Measurements from ENCODE around the gene PIK3R4.

Gene PIK3R4

DNA sequence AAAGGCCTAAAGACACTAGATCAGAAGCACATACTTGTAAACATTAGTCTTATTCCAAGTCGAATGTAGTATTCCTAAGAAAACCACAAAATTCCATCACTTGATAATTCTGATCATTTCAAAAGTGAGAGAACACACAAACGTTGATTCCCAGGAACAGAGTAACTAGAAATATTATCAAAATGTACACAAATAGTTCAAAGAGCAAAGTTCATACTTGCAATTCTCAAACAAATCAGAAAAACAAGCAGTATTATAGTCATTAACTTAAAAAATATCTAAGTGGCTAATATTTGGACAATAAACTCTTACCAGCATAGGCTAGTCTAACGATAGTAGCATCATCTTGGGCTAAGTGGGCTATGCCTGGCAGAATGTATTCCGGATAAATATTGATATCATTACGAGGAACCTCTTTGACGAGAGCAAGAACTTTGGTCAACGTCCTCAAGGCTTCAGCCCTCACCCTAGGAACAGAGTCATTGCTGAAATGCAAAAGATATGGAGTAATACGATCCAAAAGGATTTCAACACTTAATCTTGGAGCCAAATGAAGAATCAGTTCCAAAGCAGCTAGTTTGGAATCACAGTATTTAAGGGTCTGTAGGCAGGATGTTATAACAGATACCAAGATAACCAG is 13.3 kb downstream of the PIK3R4 start:
- no peak for ATAC-seq (replicated peaks; ENCODE audit: extremely low read depth, poor library complexity, severe bottlenecking)
- H3K36me3 Mint-ChIP-seq (ENCODE audit: insufficient read depth), result peaks cover 33% of the 10 kb centered on the region
- peaks cover 17% of the 10 kb centered on the region for H3K4me1 Mint-ChIP-seq
- H3K4me3 Mint-ChIP-seq, result no peak overlapping the region
- no peaks in the 10 kb centered on the region for H3K9me3 Mint-ChIP-seq
- no peak overlapping the region for H3K27ac Mint-ChIP-seq (ENCODE audit: low read depth)
- H3K27me3 Mint-ChIP-seq, result no peaks in the 10 kb centered on the region
- DNase-seq (ENCODE audit: low spot score in 2 of 2), result no peak

DNA sequence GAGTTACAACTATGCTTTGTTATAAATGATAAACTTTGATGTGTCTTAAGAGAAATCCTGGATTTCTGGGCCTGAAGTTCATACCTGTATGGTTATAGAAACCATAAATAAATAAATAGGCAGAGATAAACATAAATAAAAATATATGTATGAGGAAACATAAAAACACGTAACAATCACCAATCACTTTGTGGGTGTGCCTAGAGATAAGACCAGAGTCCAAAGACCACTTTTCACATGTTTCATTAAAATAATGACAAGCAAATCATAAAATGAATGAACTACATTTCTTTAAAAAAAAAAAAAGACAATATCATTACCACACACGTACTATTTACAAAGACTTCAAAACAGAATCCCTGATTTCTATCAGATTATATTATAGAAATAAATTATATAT is 14.1 kb downstream of the PIK3R4 start:
- H3K9me3 Mint-ChIP-seq, result no peaks in the 10 kb centered on the region
- DNase-seq (ENCODE audit: low spot score in 2 of 2) (no peak), ATAC-seq (replicated peaks; ENCODE audit: extremely low read depth, poor library complexity, severe bottlenecking) (no peak)
- peaks cover 9% of the 10 kb centered on the region for H3K4me1 Mint-ChIP-seq
- peaks cover 35% of the 10 kb centered on the region for H3K36me3 Mint-ChIP-seq (ENCODE audit: insufficient read depth)
- H3K27me3 Mint-ChIP-seq, result no peaks in the 10 kb centered on the region
- no peak overlapping the region for H3K4me3 Mint-ChIP-seq
- H3K27ac Mint-ChIP-seq (ENCODE audit: low read depth), result no peak overlapping the region

DNA sequence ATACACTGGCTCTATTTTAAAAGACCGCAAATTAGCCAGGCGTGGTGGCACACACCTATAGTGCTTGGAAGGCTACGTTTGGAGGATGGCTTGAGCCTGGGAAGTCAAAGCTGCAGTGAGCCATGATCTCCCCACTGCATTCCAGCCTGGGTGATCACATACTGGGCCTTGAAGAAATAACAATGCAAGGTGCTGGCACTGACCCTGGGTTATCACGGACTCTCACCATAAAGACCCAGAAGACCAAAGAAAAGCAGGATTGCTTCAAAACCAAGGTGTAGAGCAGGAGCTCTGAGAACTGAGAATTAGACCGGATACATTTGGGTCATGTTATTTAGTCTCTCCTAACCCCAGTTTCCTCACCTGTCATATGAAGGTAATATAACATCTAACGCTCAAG is 14.8 kb downstream of the PIK3R4 start:
- no peaks in the 10 kb centered on the region for H3K9me3 Mint-ChIP-seq
- H3K27me3 Mint-ChIP-seq, result no peaks in the 10 kb centered on the region
- peaks cover 39% of the 10 kb centered on the region for H3K36me3 Mint-ChIP-seq (ENCODE audit: insufficient read depth)
- DNase-seq (ENCODE audit: low spot score in 2 of 2) (no peak), ATAC-seq (replicated peaks; ENCODE audit: extremely low read depth, poor library complexity, severe bottlenecking) (no peak)
- H3K27ac Mint-ChIP-seq (ENCODE audit: low read depth), result no peak overlapping the region
- peaks cover 3% of the 10 kb centered on the region for H3K4me1 Mint-ChIP-seq
- no peak overlapping the region for H3K4me3 Mint-ChIP-seq

DNA sequence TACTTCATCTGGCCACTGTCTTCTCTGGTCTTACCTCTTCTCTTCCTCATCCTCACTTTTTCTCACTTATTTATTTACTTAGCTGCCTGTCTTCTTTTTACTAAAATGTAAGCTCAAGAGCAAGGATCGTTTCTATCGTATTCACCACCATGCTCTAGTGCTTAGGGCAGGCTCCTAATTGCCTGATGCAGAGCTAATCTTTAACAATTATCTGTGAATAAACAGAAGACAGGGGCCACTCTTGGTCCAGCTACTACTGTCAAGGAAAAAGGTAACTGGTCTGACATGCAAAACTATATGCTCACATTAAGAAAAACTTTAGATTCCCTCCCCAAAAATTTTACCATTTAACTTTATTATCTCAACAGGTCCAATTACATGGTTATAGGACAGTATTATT is 17.5 kb downstream of the PIK3R4 start:
- DNase-seq (ENCODE audit: low spot score in 2 of 2), result no peak

DNA sequence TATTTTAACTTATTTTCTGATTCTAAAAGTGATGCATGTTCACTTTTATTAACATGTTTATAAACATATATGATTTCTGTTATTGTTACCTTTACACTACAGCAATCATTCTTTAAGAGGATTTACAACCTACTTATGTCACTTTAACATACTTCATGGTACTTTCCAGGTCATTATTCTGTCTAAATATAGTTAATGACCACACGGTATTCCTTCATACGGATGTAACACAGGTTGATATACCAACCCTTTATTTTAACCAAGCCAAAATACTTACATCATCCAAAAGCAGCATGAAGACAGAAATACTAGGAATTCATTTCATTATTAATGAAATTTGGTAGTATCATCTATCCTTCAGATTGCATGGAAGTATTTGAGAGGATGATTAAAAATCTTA is 18.6 kb downstream of the PIK3R4 start:
- peaks cover 34% of the 10 kb centered on the region for H3K36me3 Mint-ChIP-seq (ENCODE audit: insufficient read depth)
- H3K27ac Mint-ChIP-seq (ENCODE audit: low read depth), result no peak overlapping the region
- H3K4me3 Mint-ChIP-seq, result no peak overlapping the region
- H3K9me3 Mint-ChIP-seq, result no peaks in the 10 kb centered on the region
- no peaks in the 10 kb centered on the region for H3K27me3 Mint-ChIP-seq
- H3K4me1 Mint-ChIP-seq, result no peaks in the 10 kb centered on the region
- ATAC-seq (replicated peaks; ENCODE audit: extremely low read depth, poor library complexity, severe bottlenecking) (no peak), DNase-seq (ENCODE audit: low spot score in 2 of 2) (no peak)

More for the DNA sequence above, 17.5 kb downstream of the PIK3R4 start:
- H3K27ac Mint-ChIP-seq (ENCODE audit: low read depth), result no peak overlapping the region
- peaks cover 34% of the 10 kb centered on the region for H3K36me3 Mint-ChIP-seq (ENCODE audit: insufficient read depth)
- no peak overlapping the region for H3K4me3 Mint-ChIP-seq
- ATAC-seq (replicated peaks; ENCODE audit: extremely low read depth, poor library complexity, severe bottlenecking), result no peak
- H3K4me1 Mint-ChIP-seq, result no peaks in the 10 kb centered on the region
- no peaks in the 10 kb centered on the region for H3K9me3 Mint-ChIP-seq
- no peaks in the 10 kb centered on the region for H3K27me3 Mint-ChIP-seq

DNA sequence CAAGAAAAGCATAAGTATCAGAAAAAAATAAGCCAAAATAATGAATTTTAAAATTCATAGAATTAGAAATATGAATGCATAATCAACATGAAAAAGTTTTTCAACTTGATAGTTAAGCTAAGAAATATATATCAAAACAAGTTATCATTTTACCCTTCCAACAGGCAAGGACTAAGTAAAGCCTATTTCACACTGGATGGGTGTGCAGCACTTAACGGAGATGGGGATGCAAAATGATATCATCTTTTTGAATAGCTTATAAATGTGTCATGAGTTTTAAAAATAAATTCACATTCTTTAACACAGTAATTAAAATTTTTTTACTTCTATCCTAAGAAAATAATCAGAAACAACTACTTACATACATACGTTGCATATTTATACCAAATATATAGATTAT is 20.9 kb downstream of the PIK3R4 start:
- Mint-ChIP-seq H3K36me3 (ENCODE audit: insufficient read depth) (peaks cover 28% of the 10 kb centered on the region), H3K4me1 (no peaks in the 10 kb centered on the region), H3K27me3 (no peaks in the 10 kb centered on the region), H3K4me3 (no peak overlapping the region), H3K27ac (ENCODE audit: low read depth) (no peak overlapping the region), H3K9me3 (no peaks in the 10 kb centered on the region)
- ATAC-seq (replicated peaks; ENCODE audit: extremely low read depth, poor library complexity, severe bottlenecking) (no peak), DNase-seq (ENCODE audit: low spot score in 2 of 2) (no peak)

DNA sequence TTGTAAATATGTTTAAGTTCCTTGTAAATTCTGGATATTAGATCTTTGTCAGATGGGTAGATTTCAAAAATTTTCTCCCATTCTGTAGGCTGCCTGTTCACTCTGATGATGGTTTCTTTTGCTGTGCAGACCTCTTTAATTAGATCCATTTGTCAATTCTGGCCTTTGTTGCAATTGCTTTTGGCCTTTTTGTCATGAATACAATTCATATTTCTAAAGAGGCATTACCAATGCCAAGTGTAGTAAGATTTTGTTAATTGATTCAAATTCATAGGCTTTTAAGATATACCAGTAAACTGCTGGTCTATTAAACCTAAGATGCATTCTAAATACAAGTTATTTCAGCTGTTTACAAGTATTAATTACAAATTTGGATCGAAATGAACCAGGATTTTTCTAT is 31.0 kb downstream of the PIK3R4 start:
- peaks cover 47% of the 10 kb centered on the region for H3K36me3 Mint-ChIP-seq (ENCODE audit: insufficient read depth)
- no peak for ATAC-seq (replicated peaks; ENCODE audit: extremely low read depth, poor library complexity, severe bottlenecking)

DNA sequence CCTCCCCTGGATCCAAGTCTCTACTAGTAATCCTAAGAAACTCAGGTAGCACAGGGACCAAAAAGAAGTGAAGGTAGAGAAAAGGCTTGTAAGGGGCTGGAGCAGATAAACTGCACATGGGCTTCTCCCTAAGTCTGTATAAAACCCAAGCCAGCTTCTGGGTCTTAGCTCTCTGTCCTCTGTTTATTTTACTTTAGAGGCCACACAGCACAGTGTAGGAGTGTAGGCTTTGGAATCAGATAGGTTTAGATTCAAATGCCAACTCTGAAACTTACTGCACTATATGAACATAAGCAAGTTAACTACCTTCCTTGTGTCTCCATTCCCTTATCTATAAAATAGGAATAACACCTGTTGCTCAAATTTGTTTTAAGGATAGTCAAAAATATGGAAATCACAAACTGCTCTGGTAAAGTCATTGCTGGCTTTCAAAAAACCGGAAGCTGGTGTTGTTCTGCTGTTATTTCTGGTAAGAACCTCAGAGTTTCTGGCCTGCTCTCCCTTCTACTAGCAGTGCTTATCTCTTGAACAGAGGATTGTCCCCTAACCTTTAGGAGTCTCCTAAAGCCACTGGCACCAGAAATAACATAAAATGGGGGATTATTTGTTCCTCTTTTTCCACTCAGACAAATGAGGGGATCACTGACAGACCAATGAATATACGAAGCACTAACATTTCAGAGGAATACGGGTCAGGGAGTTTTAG is 33.8 kb downstream of the PIK3R4 start:
- DNase-seq (ENCODE audit: low spot score in 2 of 2) (no peak), ATAC-seq (replicated peaks; ENCODE audit: extremely low read depth, poor library complexity, severe bottlenecking) (no peak)
- no peaks in the 10 kb centered on the region for H3K9me3 Mint-ChIP-seq
- H3K4me3 Mint-ChIP-seq, result no peak overlapping the region
- H3K36me3 Mint-ChIP-seq (ENCODE audit: insufficient read depth), result peaks cover 48% of the 10 kb centered on the region
- H3K4me1 Mint-ChIP-seq, result no peaks in the 10 kb centered on the region
- no peak overlapping the region for H3K27ac Mint-ChIP-seq (ENCODE audit: low read depth)
- H3K27me3 Mint-ChIP-seq, result no peaks in the 10 kb centered on the region

More for the DNA sequence above, 31.0 kb downstream of the PIK3R4 start:
- Mint-ChIP-seq H3K27ac (ENCODE audit: low read depth) (no peak overlapping the region), H3K4me3 (no peak overlapping the region), H3K4me1 (no peaks in the 10 kb centered on the region), H3K27me3 (no peaks in the 10 kb centered on the region), H3K9me3 (no peaks in the 10 kb centered on the region)
- no peak for DNase-seq (ENCODE audit: low spot score in 2 of 2)

DNA sequence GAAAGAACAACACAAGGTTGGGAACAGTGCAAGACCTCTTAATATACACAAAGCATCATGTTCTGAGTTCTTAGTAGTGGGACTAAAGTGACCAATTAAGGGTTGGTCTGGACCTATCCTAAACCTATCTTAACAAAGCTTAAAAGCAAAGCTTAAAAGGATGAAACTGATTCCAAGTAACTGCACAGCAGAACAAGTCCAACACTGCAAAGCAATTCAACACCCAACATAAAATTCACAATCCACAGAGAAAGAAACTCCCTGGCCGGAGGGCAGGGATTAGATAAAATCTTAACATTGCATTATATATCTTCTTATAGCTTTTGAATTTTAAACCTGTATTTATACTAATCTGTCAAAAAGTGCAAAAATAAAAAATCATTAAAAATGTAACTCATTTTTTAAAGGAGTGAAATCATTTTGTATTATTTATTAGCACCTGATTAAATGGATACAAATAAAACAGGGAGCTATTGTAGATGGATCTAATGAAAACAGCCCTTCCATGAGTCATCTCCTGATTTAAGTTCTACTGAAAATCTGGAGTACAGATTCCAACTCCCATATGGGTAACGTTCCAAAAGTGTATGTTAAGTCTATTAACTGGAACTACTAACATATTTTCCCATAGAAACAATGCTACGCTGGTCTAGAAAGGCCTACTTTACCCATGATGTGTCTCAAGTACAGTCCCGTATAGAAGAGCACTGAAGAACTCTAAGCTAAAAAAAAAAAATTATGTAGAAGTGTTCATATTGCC is 34.9 kb downstream of the PIK3R4 start:
- no peak overlapping the region for H3K4me3 Mint-ChIP-seq
- ATAC-seq (replicated peaks; ENCODE audit: extremely low read depth, poor library complexity, severe bottlenecking), result no peak
- H3K27me3 Mint-ChIP-seq, result no peaks in the 10 kb centered on the region
- peaks cover 44% of the 10 kb centered on the region for H3K36me3 Mint-ChIP-seq (ENCODE audit: insufficient read depth)
- no peaks in the 10 kb centered on the region for H3K4me1 Mint-ChIP-seq
- no peaks in the 10 kb centered on the region for H3K9me3 Mint-ChIP-seq
- DNase-seq (ENCODE audit: low spot score in 2 of 2), result no peak
- H3K27ac Mint-ChIP-seq (ENCODE audit: low read depth), result no peak overlapping the region

DNA sequence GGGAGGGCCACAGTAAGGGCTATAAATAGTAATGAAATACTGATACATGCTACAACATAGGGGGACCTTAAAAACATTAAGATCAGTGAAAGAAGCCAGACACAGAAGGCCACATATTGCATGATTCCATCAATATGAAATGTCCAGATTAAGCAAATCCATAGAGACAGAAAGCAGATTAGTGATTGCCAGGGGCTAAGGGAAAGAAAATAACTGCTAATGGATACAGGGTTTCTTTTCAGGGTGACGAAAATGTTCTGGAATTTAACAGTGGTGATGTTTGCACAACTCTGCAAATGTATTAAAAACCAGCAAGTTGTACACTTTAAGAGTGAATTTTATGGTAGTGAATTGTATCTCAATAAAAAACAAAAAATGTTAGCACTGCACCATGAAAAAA is 37.0 kb downstream of the PIK3R4 start:
- Mint-ChIP-seq H3K27me3 (no peaks in the 10 kb centered on the region), H3K9me3 (no peaks in the 10 kb centered on the region), H3K36me3 (ENCODE audit: insufficient read depth) (peaks cover 31% of the 10 kb centered on the region), H3K27ac (ENCODE audit: low read depth) (no peak overlapping the region), H3K4me1 (no peaks in the 10 kb centered on the region), H3K4me3 (no peak overlapping the region)
- no peak for DNase-seq (ENCODE audit: low spot score in 2 of 2)
- ATAC-seq (replicated peaks; ENCODE audit: extremely low read depth, poor library complexity, severe bottlenecking), result no peak

DNA sequence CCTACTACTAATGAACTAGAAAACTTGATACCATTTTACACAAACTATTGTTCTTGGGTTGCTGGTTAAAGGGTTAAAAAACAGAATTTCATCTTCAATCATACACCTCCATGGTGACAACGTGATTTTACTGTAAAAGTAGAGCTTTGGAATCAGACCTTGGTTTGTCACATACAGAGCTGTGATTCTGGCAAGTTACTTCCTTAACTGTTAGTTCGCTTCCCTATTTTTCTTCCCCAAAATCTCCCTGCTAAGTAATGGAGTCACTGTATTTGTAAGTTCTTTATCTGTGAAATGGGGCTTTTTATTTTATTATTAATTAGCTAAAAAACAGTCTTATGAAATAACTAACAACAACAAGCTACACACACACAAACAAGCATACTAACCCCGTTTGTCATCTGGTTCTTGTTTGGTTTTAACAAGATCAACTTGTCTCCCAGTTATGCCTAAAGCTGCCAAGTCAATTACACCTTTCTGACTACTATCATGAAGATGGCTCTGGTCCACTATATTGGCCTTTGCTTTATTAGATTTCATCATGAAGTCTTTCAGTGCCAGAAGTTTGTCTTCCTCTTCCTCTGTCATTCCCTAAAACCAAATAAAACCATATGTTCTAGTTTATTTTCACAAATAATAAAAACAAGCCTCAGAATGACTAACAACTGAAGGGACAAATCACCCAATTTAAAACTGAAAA is 38.6 kb downstream of the PIK3R4 start:
- no peak overlapping the region for H3K27ac Mint-ChIP-seq (ENCODE audit: low read depth)
- ATAC-seq (replicated peaks; ENCODE audit: extremely low read depth, poor library complexity, severe bottlenecking), result no peak
- H3K36me3 Mint-ChIP-seq (ENCODE audit: insufficient read depth), result peaks cover 33% of the 10 kb centered on the region
- no peaks in the 10 kb centered on the region for H3K4me1 Mint-ChIP-seq
- H3K4me3 Mint-ChIP-seq, result no peak overlapping the region
- no peaks in the 10 kb centered on the region for H3K27me3 Mint-ChIP-seq
- no peak for DNase-seq (ENCODE audit: low spot score in 2 of 2)
- no peaks in the 10 kb centered on the region for H3K9me3 Mint-ChIP-seq

DNA sequence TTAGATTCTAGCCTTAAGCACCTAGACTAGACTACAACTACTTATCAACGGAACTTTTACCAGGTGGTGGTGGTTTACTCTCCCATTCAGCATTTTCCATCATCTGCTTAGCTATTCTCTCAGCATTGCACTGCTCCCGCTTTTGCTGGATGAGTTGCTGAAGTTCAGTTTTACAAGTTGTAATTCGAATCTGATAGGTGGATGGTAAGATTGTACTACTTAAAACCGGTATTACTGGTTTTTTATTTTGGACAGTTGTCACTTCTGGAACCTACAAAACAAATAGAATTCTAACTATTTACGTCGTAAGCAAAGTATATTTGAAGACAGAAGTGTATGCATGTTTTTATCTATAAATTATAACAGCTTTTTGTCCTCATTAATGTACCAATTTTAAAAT is 41.1 kb downstream of the PIK3R4 start:
- no peaks in the 10 kb centered on the region for H3K27me3 Mint-ChIP-seq
- ATAC-seq (replicated peaks; ENCODE audit: extremely low read depth, poor library complexity, severe bottlenecking) (no peak), DNase-seq (ENCODE audit: low spot score in 2 of 2) (no peak)
- H3K4me3 Mint-ChIP-seq, result no peak overlapping the region
- H3K9me3 Mint-ChIP-seq, result no peaks in the 10 kb centered on the region
- H3K27ac Mint-ChIP-seq (ENCODE audit: low read depth), result no peak overlapping the region
- H3K4me1 Mint-ChIP-seq, result no peaks in the 10 kb centered on the region
- H3K36me3 Mint-ChIP-seq (ENCODE audit: insufficient read depth), result peaks cover 34% of the 10 kb centered on the region

Measured in central memory CD8-positive, alpha-beta T cell (primary cell).